NOMO-1 treated with dmso at 0.1 percent for 144 hours (cell line): ENCODE results near the gene SLC2A11.

Experiments
- DNase-seq: peaks from one replicate; lab custom pipeline; 2025; ENCODE audit not compliant: unreplicated experiment; lab: John Stamatoyannopoulos, UW

The SLC2A11 gene

GRCh38 chr22:23832226-23833016 lies 25.3 kb upstream of the SLC2A11 start:
- no peak for DNase-seq

GRCh38 chr22:23833017-23833751 lies 24.5 kb upstream of the SLC2A11 start:
- no peak for DNase-seq

GRCh38 chr22:23833911-23834317 lies 23.8 kb upstream of the SLC2A11 start:
- no peak for DNase-seq

- DNase-seq: no peak
Observed at GRCh38 chr22:23834406-23834792, 23.3 kb upstream of the SLC2A11 start.

GRCh38 chr22:23834793-23835483 lies 22.7 kb upstream of the SLC2A11 start:
- no peak for DNase-seq

GRCh38 chr22:23835484-23836144 lies 22.1 kb upstream of the SLC2A11 start:
- no peak for DNase-seq

- DNase-seq: no peak
Observed at GRCh38 chr22:23836281-23836680, 21.4 kb upstream of the SLC2A11 start.

GRCh38 chr22:23836692-23837495 lies 20.8 kb upstream of the SLC2A11 start:
- DNase-seq: no peak

GRCh38 chr22:23837496-23837859 lies 20.2 kb upstream of the SLC2A11 start:
- DNase-seq: no peak

GRCh38 chr22:23837911-23838680 lies 19.6 kb upstream of the SLC2A11 start:
- DNase-seq: peak; percentile 44

- DNase-seq: peak; percentile 100
Observed at GRCh38 chr22:23838681-23839468, 18.8 kb upstream of the SLC2A11 start, which contains the start of gene DERL3. Gene DERL3, minus strand, starts transcription at chr22:23839006. Its CDS starts 19 bp downstream, at chr22:23838987.

GRCh38 chr22:23840026-23840425 lies 17.6 kb upstream of the SLC2A11 start:
- no peak for DNase-seq

- no peak for DNase-seq
Observed at GRCh38 chr22:23841292-23841691, 16.4 kb upstream of the SLC2A11 start.

GRCh38 chr22:23841736-23842445 lies 15.8 kb upstream of the SLC2A11 start:
- DNase-seq: no peak

GRCh38 chr22:23842599-23842998 lies 15.1 kb upstream of the SLC2A11 start:
- DNase-seq: no peak

GRCh38 chr22:23844739-23845202 lies 12.9 kb upstream of the SLC2A11 start:
- no peak for DNase-seq

GRCh38 chr22:23845265-23846080 lies 12.2 kb upstream of the SLC2A11 start:
- no peak for DNase-seq
